HEK293 (cell line): ENCODE data around the gene USF3.

Experiments used
- CTCF ChIA-PET: fragments of 350-600 bp; formaldehyde crosslinking; extraction: SDS; loops from one replicate; lab custom pipeline; 2021; ENCODE audit warnings: antibody characterized with exemption; lab: Yijun Ruan, JAX
- POLR2A ChIA-PET: fragments of 300-600 bp; formaldehyde crosslinking; extraction: SDS; loops from one replicate; lab custom pipeline; 2020; ENCODE audit warnings: antibody characterized with exemption, inconsistent platforms; lab: Yijun Ruan, JAX
- H3K27ac ChIP-seq: fragments of 200-500 bp; sonication (Bioruptor generic); 2 replicates; pipeline ENCODE4 v1.5.1; 2014; ENCODE audit warnings: low read depth, low read length, control low read depth, inconsistent platforms; ENCODE audit errors: extremely low read depth
- H3K36me3 ChIP-seq, 2 experiments: fragments of 200-500 bp in 1 of 2; sonication (Bioruptor generic) in 1 of 2; 1 replicate in 1 of 2; 2 replicates in 1 of 2; pipeline ENCODE4 v1.5.1; 2014 to 2017; ENCODE audit warnings: inconsistent platforms in 2 of 2, low read length in 2 of 2; ENCODE audit not compliant: control insufficient read depth in 2 of 2, insufficient read depth in 1 of 2
- H3K4me1 ChIP-seq: fragments of 200-500 bp; sonication (Bioruptor generic); 2 replicates; pipeline ENCODE4 v1.5.1; 2014; ENCODE audit warnings: mild to moderate bottlenecking, low read length, inconsistent platforms; ENCODE audit not compliant: control insufficient read depth, insufficient read depth
- H3K4me3 ChIP-seq: 2 replicates; pipeline ENCODE4 v1.5.1; 2011; ENCODE audit warnings: low read depth, mild to moderate bottlenecking, control low read depth, low read length, moderate library complexity
- H3K9me3 ChIP-seq: fragments of 200-500 bp; sonication (Bioruptor generic); 2 replicates; pipeline ENCODE4 v1.5.1; 2014; ENCODE audit warnings: low read depth, low read length, inconsistent platforms; ENCODE audit not compliant: control insufficient read depth, insufficient read depth
- KLF1 ChIP-seq: fragments of 450-650 bp; formaldehyde crosslinking; IDR thresholded peaks from 2 replicates; pipeline ENCODE4 v1.5.1; 2016; ENCODE audit warnings: missing biosample characterization, missing genetic modification characterization
- PBX3 ChIP-seq: sonication (generic); formaldehyde crosslinking; IDR thresholded peaks from 2 replicates; pipeline ENCODE4 v1.8.1; 2022; ENCODE audit warnings: mild to moderate bottlenecking, moderate library complexity, missing genetic modification reagents
- ZBTB1 ChIP-seq: fragments of 450-650 bp; formaldehyde crosslinking; IDR thresholded peaks from 2 replicates; pipeline ENCODE4 v1.5.1; 2016; ENCODE audit warnings: missing biosample characterization, missing genetic modification characterization
- ZBTB10 ChIP-seq: fragments of 450-650 bp; formaldehyde crosslinking; IDR thresholded peaks from 2 replicates; pipeline ENCODE4 v1.5.1; 2016; ENCODE audit warnings: missing biosample characterization, missing genetic modification characterization
- ZFP3 ChIP-seq: fragments of 450-650 bp; formaldehyde crosslinking; IDR thresholded peaks from 2 replicates; pipeline ENCODE4 v1.5.1; 2016; ENCODE audit warnings: low read depth, missing biosample characterization, missing genetic modification characterization
- ZNF169 ChIP-seq: fragments of 450-650 bp; formaldehyde crosslinking; IDR thresholded peaks from 2 replicates; pipeline ENCODE4 v1.5.1; 2016; ENCODE audit warnings: missing biosample characterization, missing genetic modification characterization
- ZNF19 ChIP-seq: fragments of 450-650 bp; formaldehyde crosslinking; IDR thresholded peaks from 2 replicates; pipeline ENCODE4; 2016; ENCODE audit warnings: missing biosample characterization, missing genetic modification characterization, low read depth
- ZNF214 ChIP-seq: fragments of 450-650 bp; formaldehyde crosslinking; IDR thresholded peaks from 2 replicates; pipeline ENCODE4 v1.5.1; 2017; ENCODE audit warnings: missing biosample characterization, mild to moderate bottlenecking, missing genetic modification characterization, borderline replicate concordance
- ZNF26 ChIP-seq: fragments of 450-650 bp; formaldehyde crosslinking; IDR thresholded peaks from 2 replicates; pipeline ENCODE4 v1.5.1; 2016; ENCODE audit warnings: missing biosample characterization, missing genetic modification characterization
- ZNF354C ChIP-seq: fragments of 450-650 bp; formaldehyde crosslinking; IDR thresholded peaks from 2 replicates; pipeline ENCODE4 v1.5.1; 2016; ENCODE audit warnings: missing biosample characterization, missing genetic modification characterization, low read depth, borderline replicate concordance
- ZNF473 ChIP-seq: fragments of 450-650 bp; formaldehyde crosslinking; IDR thresholded peaks from 2 replicates; pipeline ENCODE4 v1.5.1; 2017; ENCODE audit warnings: missing biosample characterization, missing genetic modification characterization
- ZNF626 ChIP-seq: fragments of 450-650 bp; sonication (Bioruptor Pico); formaldehyde crosslinking; IDR thresholded peaks from 2 replicates; pipeline ENCODE4 v1.5.1; 2018; ENCODE audit warnings: missing biosample characterization, missing genetic modification characterization, inconsistent platforms
- ZNF629 ChIP-seq: fragments of 450-650 bp; formaldehyde crosslinking; IDR thresholded peaks from 2 replicates; pipeline ENCODE4 v1.5.1; 2017; ENCODE audit warnings: missing biosample characterization, missing genetic modification characterization
- ZNF664 ChIP-seq: fragments of 450-650 bp; formaldehyde crosslinking; IDR thresholded peaks from 2 replicates; pipeline ENCODE4 v1.5.1; 2016; ENCODE audit warnings: missing biosample characterization, missing genetic modification characterization
- ZNF692 ChIP-seq: fragments of 450-650 bp; formaldehyde crosslinking; IDR thresholded peaks from 2 replicates; pipeline ENCODE4 v1.5.1; 2016; ENCODE audit warnings: missing biosample characterization, missing genetic modification characterization
- ZSCAN30 ChIP-seq: fragments of 450-650 bp; IDR thresholded peaks from 2 replicates; pipeline ENCODE4 v1.5.1; 2018; ENCODE audit warnings: missing biosample characterization, mild to moderate bottlenecking, missing genetic modification characterization, moderate library complexity
- TF ChIP-seq, protein P1 (sequence below): fragments of 450-650 bp; IDR thresholded peaks from 2 replicates; pipeline ENCODE4 v1.5.1; 2018; ENCODE audit warnings: missing biosample characterization, missing genetic modification characterization
- TF ChIP-seq, protein P2 (sequence below): fragments of 450-650 bp; formaldehyde crosslinking; IDR thresholded peaks from 2 replicates; pipeline ENCODE4 v1.5.1; 2016; ENCODE audit warnings: missing biosample characterization, missing genetic modification characterization
- TF ChIP-seq, protein P3 (sequence below): fragments of 450-650 bp; formaldehyde crosslinking; IDR thresholded peaks from 2 replicates; pipeline ENCODE4 v1.5.1; 2016; ENCODE audit warnings: missing biosample characterization, missing genetic modification characterization
- TF ChIP-seq, protein P4 (sequence below): fragments of 450-650 bp; formaldehyde crosslinking; IDR thresholded peaks from 2 replicates; pipeline ENCODE4 v1.5.1; 2017; ENCODE audit warnings: missing biosample characterization, missing genetic modification characterization

The USF3 gene

DNA sequence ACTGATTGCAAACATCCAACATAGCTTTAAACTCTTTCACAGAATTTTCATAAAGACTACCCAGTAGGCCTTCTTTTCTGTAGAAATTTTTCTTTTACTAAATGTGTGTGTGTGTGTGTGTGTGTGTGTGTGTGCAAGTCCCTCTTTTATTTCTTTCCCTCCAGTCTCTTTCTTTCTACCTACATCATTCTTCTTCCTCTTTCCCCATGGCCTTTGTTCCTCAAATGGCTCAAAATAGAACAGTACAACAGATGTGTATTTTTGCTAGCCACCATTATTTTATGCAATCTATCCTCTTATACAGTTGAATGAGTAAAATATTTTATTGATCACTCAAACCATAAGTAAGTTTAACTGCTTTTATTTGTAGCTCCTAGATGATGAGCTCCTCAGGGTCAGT is 76.4 kb downstream of the USF3 start:
- Histone ChIP-seq H3K4me1 (no peaks in the 10 kb centered on the region), H3K4me3 (no peak overlapping the region), H3K36me3 (no peaks in the 10 kb centered on the region), H3K9me3 (no peaks in the 10 kb centered on the region), H3K27ac (no peak overlapping the region)
- no peak for TF ChIP-seq ZNF19 (tag by site-specific recombination)
- TF ChIP-seq ZFP3: no peak
- no peak for TF ChIP-seq KLF1
- TF ChIP-seq, protein P1, sequence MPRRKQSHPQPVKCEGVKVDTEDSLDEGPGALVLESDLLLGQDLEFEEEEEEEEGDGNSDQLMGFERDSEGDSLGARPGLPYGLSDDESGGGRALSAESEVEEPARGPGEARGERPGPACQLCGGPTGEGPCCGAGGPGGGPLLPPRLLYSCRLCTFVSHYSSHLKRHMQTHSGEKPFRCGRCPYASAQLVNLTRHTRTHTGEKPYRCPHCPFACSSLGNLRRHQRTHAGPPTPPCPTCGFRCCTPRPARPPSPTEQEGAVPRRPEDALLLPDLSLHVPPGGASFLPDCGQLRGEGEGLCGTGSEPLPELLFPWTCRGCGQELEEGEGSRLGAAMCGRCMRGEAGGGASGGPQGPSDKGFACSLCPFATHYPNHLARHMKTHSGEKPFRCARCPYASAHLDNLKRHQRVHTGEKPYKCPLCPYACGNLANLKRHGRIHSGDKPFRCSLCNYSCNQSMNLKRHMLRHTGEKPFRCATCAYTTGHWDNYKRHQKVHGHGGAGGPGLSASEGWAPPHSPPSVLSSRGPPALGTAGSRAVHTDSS: no peak
- TF ChIP-seq, protein P2, sequence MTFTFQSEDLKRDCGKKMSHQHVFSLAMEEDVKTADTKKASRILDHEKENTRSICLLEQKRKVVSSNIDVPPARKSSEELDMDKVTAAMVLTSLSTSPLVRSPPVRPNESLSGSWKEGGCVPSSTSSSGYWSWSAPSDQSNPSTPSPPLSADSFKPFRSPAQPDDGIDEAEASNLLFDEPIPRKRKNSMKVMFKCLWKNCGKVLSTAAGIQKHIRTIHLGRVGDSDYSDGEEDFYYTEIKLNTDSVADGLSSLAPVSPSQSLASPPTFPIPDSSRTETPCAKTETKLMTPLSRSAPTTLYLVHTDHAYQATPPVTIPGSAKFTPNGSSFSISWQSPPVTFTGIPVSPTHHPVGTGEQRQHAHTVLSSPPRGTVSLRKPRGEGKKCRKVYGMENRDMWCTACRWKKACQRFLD (tag by site-specific recombination): no peak
- no peak for TF ChIP-seq ZSCAN30 (tag by site-specific recombination)
- TF ChIP-seq, protein P3, sequence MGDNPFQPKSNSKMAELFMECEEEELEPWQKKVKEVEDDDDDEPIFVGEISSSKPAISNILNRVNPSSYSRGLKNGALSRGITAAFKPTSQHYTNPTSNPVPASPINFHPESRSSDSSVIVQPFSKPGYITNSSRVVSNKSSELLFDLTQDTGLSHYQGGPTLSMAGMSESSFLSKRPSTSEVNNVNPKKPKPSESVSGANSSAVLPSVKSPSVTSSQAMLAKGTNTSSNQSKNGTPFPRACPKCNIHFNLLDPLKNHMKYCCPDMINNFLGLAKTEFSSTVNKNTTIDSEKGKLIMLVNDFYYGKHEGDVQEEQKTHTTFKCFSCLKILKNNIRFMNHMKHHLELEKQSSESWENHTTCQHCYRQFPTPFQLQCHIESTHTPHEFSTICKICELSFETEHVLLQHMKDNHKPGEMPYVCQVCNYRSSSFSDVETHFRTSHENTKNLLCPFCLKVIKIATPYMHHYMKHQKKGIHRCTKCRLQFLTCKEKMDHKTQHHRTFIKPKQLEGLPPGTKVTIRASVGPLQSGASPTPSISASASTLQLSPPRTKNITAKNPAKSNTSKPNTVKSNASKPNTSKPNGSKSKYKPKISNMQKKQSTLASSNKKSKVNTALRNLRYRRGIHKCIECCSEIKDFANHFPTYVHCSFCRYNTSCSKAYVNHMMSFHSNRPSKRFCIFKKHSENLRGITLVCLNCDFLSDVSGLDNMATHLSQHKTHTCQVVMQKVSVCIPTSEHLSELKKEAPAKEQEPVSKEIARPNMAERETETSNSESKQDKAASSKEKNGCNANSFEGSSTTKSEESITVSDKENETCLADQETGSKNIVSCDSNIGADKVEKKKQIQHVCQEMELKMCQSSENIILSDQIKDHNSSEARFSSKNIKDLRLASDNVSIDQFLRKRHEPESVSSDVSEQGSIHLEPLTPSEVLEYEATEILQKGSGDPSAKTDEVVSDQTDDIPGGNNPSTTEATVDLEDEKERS (tag by site-specific recombination): no peak
- no peak for TF ChIP-seq ZNF354C
- POLR2A ChIA-PET: no interaction called here
- CTCF ChIA-PET: interaction anchor here (0.6 kb wide), 1 partner anchor 21 kb away, joined by 4 read pairs; no protein-coding TSS in a partner anchor

- CTCF ChIA-PET: interaction anchor here (0.9 kb wide), 1 partner anchor 124 kb away, joined by 3 read pairs; no protein-coding TSS in a partner anchor
- TF ChIP-seq ZNF626 (tag by site-specific recombination): no peak
- no peak for TF ChIP-seq PBX3 (CRISPR knock-in tag)
- no peak for TF ChIP-seq ZBTB1
- no peak for TF ChIP-seq ZNF692 (tag by site-specific recombination)
- no peak for TF ChIP-seq ZNF26 (tag by site-specific recombination)
- no peak for TF ChIP-seq ZNF169 (tag by site-specific recombination)
- no peak for TF ChIP-seq ZNF629 (tag by site-specific recombination)
- TF ChIP-seq, protein P4, sequence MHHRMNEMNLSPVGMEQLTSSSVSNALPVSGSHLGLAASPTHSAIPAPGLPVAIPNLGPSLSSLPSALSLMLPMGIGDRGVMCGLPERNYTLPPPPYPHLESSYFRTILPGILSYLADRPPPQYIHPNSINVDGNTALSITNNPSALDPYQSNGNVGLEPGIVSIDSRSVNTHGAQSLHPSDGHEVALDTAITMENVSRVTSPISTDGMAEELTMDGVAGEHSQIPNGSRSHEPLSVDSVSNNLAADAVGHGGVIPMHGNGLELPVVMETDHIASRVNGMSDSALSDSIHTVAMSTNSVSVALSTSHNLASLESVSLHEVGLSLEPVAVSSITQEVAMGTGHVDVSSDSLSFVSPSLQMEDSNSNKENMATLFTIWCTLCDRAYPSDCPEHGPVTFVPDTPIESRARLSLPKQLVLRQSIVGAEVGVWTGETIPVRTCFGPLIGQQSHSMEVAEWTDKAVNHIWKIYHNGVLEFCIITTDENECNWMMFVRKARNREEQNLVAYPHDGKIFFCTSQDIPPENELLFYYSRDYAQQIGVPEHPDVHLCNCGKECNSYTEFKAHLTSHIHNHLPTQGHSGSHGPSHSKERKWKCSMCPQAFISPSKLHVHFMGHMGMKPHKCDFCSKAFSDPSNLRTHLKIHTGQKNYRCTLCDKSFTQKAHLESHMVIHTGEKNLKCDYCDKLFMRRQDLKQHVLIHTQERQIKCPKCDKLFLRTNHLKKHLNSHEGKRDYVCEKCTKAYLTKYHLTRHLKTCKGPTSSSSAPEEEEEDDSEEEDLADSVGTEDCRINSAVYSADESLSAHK (tag by site-specific recombination): no peak
- no peak for TF ChIP-seq ZNF664 (tag by site-specific recombination)
- no peak for TF ChIP-seq ZBTB10 (tag by site-specific recombination)
- TF ChIP-seq ZNF214 (tag by site-specific recombination): no peak
- no peak for TF ChIP-seq ZNF473 (tag by site-specific recombination)
Observed at GRCh38 chr3:113617726-113618125, 78.7 kb downstream of the USF3 start.

More at GRCh38 chr3:113617726-113618125, 78.7 kb downstream of the USF3 start:
- Histone ChIP-seq H3K4me1 (no peaks in the 10 kb centered on the region), H3K36me3 (no peaks in the 10 kb centered on the region), H3K27ac (no peak overlapping the region), H3K9me3 (no peaks in the 10 kb centered on the region), H3K4me3 (no peak overlapping the region)
- POLR2A ChIA-PET: no interaction called here
